DMS 273 (cell line): Measurements from ENCODE around the gene CAMKMT.

Source experiments
- DNase-seq: peaks from one replicate; lab custom pipeline; 2025; ENCODE audit not compliant: unreplicated experiment; lab: John Stamatoyannopoulos, UW

CAMKMT gene

GRCh38 chr2:44723921-44724320 is 362.2 kb downstream of the CAMKMT start:
- DNase-seq = no peak

- DNase-seq = no peak
Measured at GRCh38 chr2:44730593-44730992, 368.8 kb downstream of the CAMKMT start.

- no peak for DNase-seq
Measured at GRCh38 chr2:44731505-44731904, 369.8 kb downstream of the CAMKMT start.

GRCh38 chr2:44736270-44736942 is 374.7 kb downstream of the CAMKMT start:
- no peak for DNase-seq

- DNase-seq = no peak
Measured at GRCh38 chr2:44740678-44741077, 378.9 kb downstream of the CAMKMT start.

GRCh38 chr2:44741507-44741906 is 379.8 kb downstream of the CAMKMT start:
- no peak for DNase-seq

GRCh38 chr2:44742057-44742456 is 380.3 kb downstream of the CAMKMT start:
- DNase-seq = no peak

GRCh38 chr2:44743473-44743872 is 381.7 kb downstream of the CAMKMT start:
- DNase-seq = no peak

GRCh38 chr2:44744961-44745892 is 383.5 kb downstream of the CAMKMT start:
- DNase-seq = peak; percentile 35

- no peak for DNase-seq
Measured at GRCh38 chr2:44745922-44746766, 384.4 kb downstream of the CAMKMT start.

GRCh38 chr2:44746856-44747615 is 385.3 kb downstream of the CAMKMT start:
- DNase-seq = no peak

GRCh38 chr2:44747794-44748193 is 386.0 kb downstream of the CAMKMT start:
- DNase-seq = no peak

- DNase-seq = peak; percentile 66
Measured at GRCh38 chr2:44751754-44752479, 390.2 kb downstream of the CAMKMT start.

GRCh38 chr2:44752761-44753160 is 391.0 kb downstream of the CAMKMT start:
- DNase-seq = no peak

- DNase-seq = peak; percentile 69
Measured at GRCh38 chr2:44753552-44754285, 392.0 kb downstream of the CAMKMT start.

GRCh38 chr2:44758591-44758990 is 396.8 kb downstream of the CAMKMT start:
- DNase-seq = no peak

- no peak for DNase-seq
Measured at GRCh38 chr2:44759823-44760222, 398.1 kb downstream of the CAMKMT start.

GRCh38 chr2:44763275-44763782 is 401.6 kb downstream of the CAMKMT start:
- DNase-seq = no peak

GRCh38 chr2:44766220-44766619 is 404.5 kb downstream of the CAMKMT start:
- DNase-seq = no peak
